ENCODE measurements around the gene BDP1.

DNA sequence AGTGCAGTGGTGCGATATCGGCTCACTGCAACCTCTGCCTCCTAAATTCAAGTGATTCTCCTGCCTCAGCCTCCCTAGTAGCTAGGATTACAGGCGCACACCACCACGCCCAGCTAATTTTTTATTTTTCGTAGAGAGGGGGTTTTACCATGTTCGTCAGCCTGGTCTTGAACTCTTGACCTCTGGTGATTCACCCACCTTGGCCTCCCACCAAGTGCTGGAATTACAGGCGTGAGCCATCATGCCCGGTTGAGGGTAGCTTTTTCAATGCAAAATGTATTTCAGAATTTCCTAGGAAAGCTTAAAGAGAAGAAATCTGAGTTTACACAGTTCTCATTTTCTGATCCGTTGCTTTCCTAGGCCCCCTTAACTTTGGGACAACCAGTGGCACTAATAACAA is 15.7 kb downstream of the BDP1 start:
- TF ChIP-seq, protein P1, sequence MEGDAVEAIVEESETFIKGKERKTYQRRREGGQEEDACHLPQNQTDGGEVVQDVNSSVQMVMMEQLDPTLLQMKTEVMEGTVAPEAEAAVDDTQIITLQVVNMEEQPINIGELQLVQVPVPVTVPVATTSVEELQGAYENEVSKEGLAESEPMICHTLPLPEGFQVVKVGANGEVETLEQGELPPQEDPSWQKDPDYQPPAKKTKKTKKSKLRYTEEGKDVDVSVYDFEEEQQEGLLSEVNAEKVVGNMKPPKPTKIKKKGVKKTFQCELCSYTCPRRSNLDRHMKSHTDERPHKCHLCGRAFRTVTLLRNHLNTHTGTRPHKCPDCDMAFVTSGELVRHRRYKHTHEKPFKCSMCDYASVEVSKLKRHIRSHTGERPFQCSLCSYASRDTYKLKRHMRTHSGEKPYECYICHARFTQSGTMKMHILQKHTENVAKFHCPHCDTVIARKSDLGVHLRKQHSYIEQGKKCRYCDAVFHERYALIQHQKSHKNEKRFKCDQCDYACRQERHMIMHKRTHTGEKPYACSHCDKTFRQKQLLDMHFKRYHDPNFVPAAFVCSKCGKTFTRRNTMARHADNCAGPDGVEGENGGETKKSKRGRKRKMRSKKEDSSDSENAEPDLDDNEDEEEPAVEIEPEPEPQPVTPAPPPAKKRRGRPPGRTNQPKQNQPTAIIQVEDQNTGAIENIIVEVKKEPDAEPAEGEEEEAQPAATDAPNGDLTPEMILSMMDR (IDR thresholded peaks at IDR 0.05; ENCODE audit: low read depth, low read length) = no peak
- no peak for TF ChIP-seq EZH2phosphoT487 (IDR thresholded peaks at IDR 0.05; ENCODE audit: low read depth)

Measured in OCI-LY3 (cell line).